KOPT-K1 (cell line): ENCODE data around the gene FBXL17.

Experiments used
- H3K27ac ChIP-seq: fragments of 200-600 bp; sonication (generic); 2 replicates; pipeline ENCODE4 v1.5.1; 2016; ENCODE audit warnings: antibody characterized with exemption, mild to moderate bottlenecking, low read depth, low read length; ENCODE audit not compliant: poor library complexity, severe bottlenecking
- H3K36me3 ChIP-seq: fragments of 200-600 bp; sonication (generic); 2 replicates; pipeline ENCODE4 v1.5.1; 2017; ENCODE audit warnings: antibody characterized with exemption, mild to moderate bottlenecking, low read length, moderate library complexity; ENCODE audit not compliant: insufficient read depth
- H3K9me3 ChIP-seq: fragments of 200-600 bp; sonication (generic); 2 replicates; pipeline ENCODE4 v1.5.1; 2017; ENCODE audit warnings: antibody characterized with exemption, low read length, mild to moderate bottlenecking; ENCODE audit not compliant: insufficient read depth, poor library complexity, severe bottlenecking

Gene FBXL17

GRCh38 chr5:108046955-108047670, 334.8 kb downstream of the FBXL17 start:
- H3K9me3 ChIP-seq, result peaks cover 34% of the 10 kb centered on the region
- H3K27ac ChIP-seq, result no peak overlapping the region
- H3K36me3 ChIP-seq, result no peaks in the 10 kb centered on the region

- H3K36me3 ChIP-seq, result no peaks in the 10 kb centered on the region
- H3K27ac ChIP-seq, result no peak overlapping the region
- H3K9me3 ChIP-seq, result no peaks in the 10 kb centered on the region
Observed at GRCh38 chr5:108036482-108036881, 345.4 kb downstream of the FBXL17 start.

GRCh38 chr5:108028883-108029282, 353.0 kb downstream of the FBXL17 start:
- Histone ChIP-seq H3K9me3 (no peaks in the 10 kb centered on the region), H3K27ac (no peak overlapping the region), H3K36me3 (no peaks in the 10 kb centered on the region)

GRCh38 chr5:108028412-108028811, 353.5 kb downstream of the FBXL17 start:
- H3K27ac ChIP-seq, result no peak overlapping the region
- H3K36me3 ChIP-seq, result no peaks in the 10 kb centered on the region
- H3K9me3 ChIP-seq, result no peaks in the 10 kb centered on the region

GRCh38 chr5:108025957-108026356, 355.9 kb downstream of the FBXL17 start:
- Histone ChIP-seq H3K9me3 (no peaks in the 10 kb centered on the region), H3K27ac (no peak overlapping the region), H3K36me3 (no peaks in the 10 kb centered on the region)

- H3K36me3 ChIP-seq, result no peaks in the 10 kb centered on the region
- no peaks in the 10 kb centered on the region for H3K9me3 ChIP-seq
- no peak overlapping the region for H3K27ac ChIP-seq
Observed at GRCh38 chr5:108024986-108025385, 356.9 kb downstream of the FBXL17 start.

GRCh38 chr5:108016101-108016500, 365.8 kb downstream of the FBXL17 start:
- Histone ChIP-seq H3K9me3 (no peaks in the 10 kb centered on the region), H3K36me3 (no peaks in the 10 kb centered on the region), H3K27ac (no peak overlapping the region)

- H3K27ac ChIP-seq, result no peak overlapping the region
- no peaks in the 10 kb centered on the region for H3K36me3 ChIP-seq
- no peaks in the 10 kb centered on the region for H3K9me3 ChIP-seq
Observed at GRCh38 chr5:108006791-108007190, 375.1 kb downstream of the FBXL17 start.

- Histone ChIP-seq H3K36me3 (no peaks in the 10 kb centered on the region), H3K27ac (peak overlapping the region; percentile 59), H3K9me3 (no peaks in the 10 kb centered on the region)
Observed at GRCh38 chr5:108003178-108003577, 378.7 kb downstream of the FBXL17 start.

GRCh38 chr5:108001222-108001621, 380.7 kb downstream of the FBXL17 start:
- Histone ChIP-seq H3K36me3 (no peaks in the 10 kb centered on the region), H3K27ac (no peak overlapping the region), H3K9me3 (no peaks in the 10 kb centered on the region)

GRCh38 chr5:107997338-107997980, 384.4 kb downstream of the FBXL17 start:
- Histone ChIP-seq H3K27ac (no peak overlapping the region), H3K9me3 (no peaks in the 10 kb centered on the region), H3K36me3 (no peaks in the 10 kb centered on the region)

- Histone ChIP-seq H3K9me3 (no peaks in the 10 kb centered on the region), H3K36me3 (no peaks in the 10 kb centered on the region)
Observed at GRCh38 chr5:107993341-107993740, 388.6 kb downstream of the FBXL17 start.

GRCh38 chr5:107990881-107991810, 390.8 kb downstream of the FBXL17 start:
- Histone ChIP-seq H3K36me3 (no peaks in the 10 kb centered on the region), H3K9me3 (no peaks in the 10 kb centered on the region), H3K27ac (peak overlapping the region; percentile 24)

More at GRCh38 chr5:107993341-107993740, 388.6 kb downstream of the FBXL17 start:
- H3K27ac ChIP-seq, result no peak overlapping the region

- Histone ChIP-seq H3K27ac (peak overlapping the region; percentile 11), H3K9me3 (no peaks in the 10 kb centered on the region), H3K36me3 (no peaks in the 10 kb centered on the region)
Observed at GRCh38 chr5:107985144-107985543, 396.8 kb downstream of the FBXL17 start.
